Parathyroid adenoma (tissue), 2 donors: ENCODE data around the gene OASL.

ENCODE experiments used
- H2AFZ ChIP-seq: fragments of 300-600 bp; sonication (generic); one replicate; pipeline ENCODE4 v1.7.0; 2017; ENCODE audit warnings: antibody characterized with exemption, mild to moderate bottlenecking
- H3K27ac ChIP-seq: fragments of 300-600 bp; sonication (generic); one replicate; pipeline ENCODE4 v1.7.0; 2017
- H3K27me3 ChIP-seq: fragments of 300-600 bp; sonication (generic); one replicate; pipeline ENCODE4 v1.7.0; 2017; ENCODE audit warnings: low read length; ENCODE audit not compliant: control insufficient read depth, insufficient read depth
- H3K36me3 ChIP-seq: fragments of 300-600 bp; sonication (generic); one replicate; pipeline ENCODE4 v1.7.0; 2017; ENCODE audit warnings: low read length; ENCODE audit not compliant: control insufficient read depth, insufficient read depth
- H3K4me1 ChIP-seq: fragments of 300-600 bp; sonication (generic); one replicate; pipeline ENCODE4 v1.7.0; 2017; ENCODE audit warnings: control low read depth
- H3K4me2 ChIP-seq: fragments of 300-600 bp; sonication (generic); one replicate; pipeline ENCODE4 v1.7.0; 2017; ENCODE audit warnings: low read length
- H3K4me3 ChIP-seq: fragments of 300-600 bp; sonication (generic); one replicate; pipeline ENCODE4 v1.7.0; 2017; ENCODE audit warnings: low read depth, low read length
- H3K79me2 ChIP-seq: fragments of 300-600 bp; sonication (generic); one replicate; pipeline ENCODE4 v1.7.0; 2017; ENCODE audit warnings: control low read depth
- H3K9ac ChIP-seq: fragments of 300-600 bp; sonication (generic); one replicate; pipeline ENCODE4 v1.7.0; 2017; ENCODE audit warnings: mild to moderate bottlenecking
- H3K9me3 ChIP-seq: fragments of 300-600 bp; sonication (generic); one replicate; pipeline ENCODE4 v1.7.0; 2017; ENCODE audit warnings: low read length; ENCODE audit not compliant: control insufficient read depth
- TF ChIP-seq, protein P1 (sequence below): fragments of 300-600 bp; sonication (generic); IDR thresholded peaks from one replicate; pipeline ENCODE4 v1.7.0; 2017; ENCODE audit warnings: antibody characterized with exemption, mild to moderate bottlenecking
- donor health status: primary hyperparathyroidism.

The OASL gene

DNA sequence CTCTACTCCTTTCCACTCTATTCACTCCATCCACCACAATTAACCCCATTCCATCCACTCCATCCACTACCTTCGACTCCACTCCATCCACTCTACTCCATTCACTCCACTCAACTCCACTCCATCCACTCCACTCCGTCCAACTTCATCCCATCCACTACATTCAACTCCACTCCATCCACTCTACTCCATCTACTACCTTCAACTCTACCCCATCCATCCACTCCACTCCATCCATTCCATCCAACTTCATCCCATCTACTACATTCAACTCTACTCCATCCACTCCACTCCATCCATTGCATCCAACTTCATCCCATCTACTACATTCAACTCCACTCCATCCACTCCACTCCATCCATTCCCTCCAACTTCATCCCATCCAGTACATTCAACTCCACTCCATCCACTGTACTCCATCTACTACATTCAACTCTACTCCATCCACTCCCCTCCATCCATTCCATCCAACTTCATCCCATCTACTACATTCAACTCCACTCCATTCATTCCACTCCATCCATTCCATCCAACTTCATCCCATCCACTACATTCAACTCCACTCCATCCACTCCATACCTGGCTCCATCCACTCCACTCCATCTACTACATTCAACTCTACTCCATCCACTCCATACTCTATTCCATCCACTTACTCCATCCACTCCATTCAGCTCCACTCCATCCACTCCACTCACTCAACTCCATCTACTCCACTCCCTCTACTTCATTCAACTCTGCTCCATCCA is 44.3 kb downstream of the OASL start:
- Histone ChIP-seq H3K79me2 (no peaks in the 10 kb centered on the region), H3K36me3 (no peaks in the 10 kb centered on the region), H3K27me3 (no peaks in the 10 kb centered on the region), H3K9me3 (no peaks in the 10 kb centered on the region), H3K4me3 (no peak overlapping the region), H2AFZ (no peak overlapping the region), H3K27ac (no peak overlapping the region), H3K9ac (no peak overlapping the region), H3K4me2 (no peak overlapping the region), H3K4me1 (no peaks in the 10 kb centered on the region)
- TF ChIP-seq, protein P1, sequence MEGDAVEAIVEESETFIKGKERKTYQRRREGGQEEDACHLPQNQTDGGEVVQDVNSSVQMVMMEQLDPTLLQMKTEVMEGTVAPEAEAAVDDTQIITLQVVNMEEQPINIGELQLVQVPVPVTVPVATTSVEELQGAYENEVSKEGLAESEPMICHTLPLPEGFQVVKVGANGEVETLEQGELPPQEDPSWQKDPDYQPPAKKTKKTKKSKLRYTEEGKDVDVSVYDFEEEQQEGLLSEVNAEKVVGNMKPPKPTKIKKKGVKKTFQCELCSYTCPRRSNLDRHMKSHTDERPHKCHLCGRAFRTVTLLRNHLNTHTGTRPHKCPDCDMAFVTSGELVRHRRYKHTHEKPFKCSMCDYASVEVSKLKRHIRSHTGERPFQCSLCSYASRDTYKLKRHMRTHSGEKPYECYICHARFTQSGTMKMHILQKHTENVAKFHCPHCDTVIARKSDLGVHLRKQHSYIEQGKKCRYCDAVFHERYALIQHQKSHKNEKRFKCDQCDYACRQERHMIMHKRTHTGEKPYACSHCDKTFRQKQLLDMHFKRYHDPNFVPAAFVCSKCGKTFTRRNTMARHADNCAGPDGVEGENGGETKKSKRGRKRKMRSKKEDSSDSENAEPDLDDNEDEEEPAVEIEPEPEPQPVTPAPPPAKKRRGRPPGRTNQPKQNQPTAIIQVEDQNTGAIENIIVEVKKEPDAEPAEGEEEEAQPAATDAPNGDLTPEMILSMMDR: no peak

DNA sequence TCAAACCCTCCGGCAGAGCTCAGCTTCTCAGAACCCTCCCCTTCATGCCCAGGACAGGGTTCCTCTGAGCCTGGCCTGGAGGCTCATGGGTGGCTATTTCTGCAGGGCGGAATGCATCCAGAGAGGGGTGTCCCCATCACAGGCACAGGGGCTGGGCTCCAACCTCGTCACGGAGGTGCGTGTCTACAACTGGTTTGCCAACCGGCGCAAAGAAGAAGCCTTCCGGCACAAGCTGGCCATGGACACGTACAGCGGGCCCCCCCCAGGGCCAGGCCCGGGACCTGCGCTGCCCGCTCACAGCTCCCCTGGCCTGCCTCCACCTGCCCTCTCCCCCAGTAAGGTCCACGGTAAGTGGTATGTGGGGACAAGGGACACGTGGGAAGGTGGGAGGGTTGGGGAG is 45.0 kb downstream of the OASL start:
- Histone ChIP-seq H3K79me2 (no peaks in the 10 kb centered on the region), H3K9ac (no peak overlapping the region), H3K27ac (no peak overlapping the region), H3K4me1 (no peaks in the 10 kb centered on the region), H3K4me2 (no peak overlapping the region), H3K9me3 (no peaks in the 10 kb centered on the region), H3K27me3 (no peaks in the 10 kb centered on the region), H3K4me3 (no peak overlapping the region), H3K36me3 (no peaks in the 10 kb centered on the region), H2AFZ (no peak overlapping the region)
- TF ChIP-seq, protein P1: no peak

DNA sequence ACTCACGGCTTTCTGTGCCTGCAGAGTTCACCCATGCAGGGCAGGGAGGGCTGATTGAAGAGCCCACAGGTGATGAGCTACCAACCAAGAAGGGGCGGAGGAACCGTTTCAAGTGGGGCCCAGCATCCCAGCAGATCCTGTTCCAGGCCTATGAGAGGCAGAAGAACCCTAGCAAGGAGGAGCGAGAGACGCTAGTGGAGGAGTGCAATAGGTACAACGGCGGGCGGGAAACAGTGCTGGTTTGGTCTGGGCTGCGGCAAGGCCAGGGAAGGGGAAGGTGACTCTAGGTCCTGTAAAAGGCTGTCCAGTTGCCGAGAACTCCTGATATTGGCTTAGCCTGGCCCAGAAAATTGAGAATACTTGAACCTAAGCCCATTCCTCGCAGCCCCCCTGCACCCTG is 45.5 kb downstream of the OASL start:
- H3K27me3 ChIP-seq: no peaks in the 10 kb centered on the region
- H3K4me2 ChIP-seq: no peak overlapping the region
- TF ChIP-seq, protein P1: no peak
- H3K36me3 ChIP-seq: no peaks in the 10 kb centered on the region
- H2AFZ ChIP-seq: no peak overlapping the region
- no peak overlapping the region for H3K4me3 ChIP-seq
- H3K79me2 ChIP-seq: no peaks in the 10 kb centered on the region
- no peaks in the 10 kb centered on the region for H3K9me3 ChIP-seq
- no peak overlapping the region for H3K9ac ChIP-seq
- no peak overlapping the region for H3K27ac ChIP-seq
- H3K4me1 ChIP-seq: no peaks in the 10 kb centered on the region

DNA sequence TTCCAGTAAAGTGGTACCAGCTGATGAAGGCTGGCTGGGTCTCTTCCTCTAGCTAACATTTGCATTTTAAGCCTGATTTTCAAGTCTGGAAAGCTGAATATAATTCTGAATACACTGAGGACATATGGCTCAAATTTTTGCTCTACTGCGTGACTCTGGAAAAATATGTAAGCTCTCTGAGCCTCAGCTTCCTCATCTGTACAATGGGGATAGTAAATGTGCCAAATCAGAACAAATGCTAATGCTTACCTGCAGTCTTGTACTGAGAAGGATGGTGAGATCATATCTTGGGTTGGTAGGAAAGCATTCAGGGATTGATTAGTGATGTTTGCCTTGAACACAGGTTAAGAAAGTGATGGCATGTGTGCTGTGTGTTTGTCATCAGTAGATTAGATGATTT is 46.1 kb downstream of the OASL start:
- no peaks in the 10 kb centered on the region for H3K4me1 ChIP-seq
- no peaks in the 10 kb centered on the region for H3K27me3 ChIP-seq
- no peaks in the 10 kb centered on the region for H3K9me3 ChIP-seq
- H3K36me3 ChIP-seq: no peaks in the 10 kb centered on the region
- H3K4me2 ChIP-seq: no peak overlapping the region
- H3K9ac ChIP-seq: no peak overlapping the region
- no peak overlapping the region for H3K27ac ChIP-seq
- no peak overlapping the region for H2AFZ ChIP-seq
- H3K79me2 ChIP-seq: no peaks in the 10 kb centered on the region
- TF ChIP-seq, protein P1: no peak
- no peak overlapping the region for H3K4me3 ChIP-seq

DNA sequence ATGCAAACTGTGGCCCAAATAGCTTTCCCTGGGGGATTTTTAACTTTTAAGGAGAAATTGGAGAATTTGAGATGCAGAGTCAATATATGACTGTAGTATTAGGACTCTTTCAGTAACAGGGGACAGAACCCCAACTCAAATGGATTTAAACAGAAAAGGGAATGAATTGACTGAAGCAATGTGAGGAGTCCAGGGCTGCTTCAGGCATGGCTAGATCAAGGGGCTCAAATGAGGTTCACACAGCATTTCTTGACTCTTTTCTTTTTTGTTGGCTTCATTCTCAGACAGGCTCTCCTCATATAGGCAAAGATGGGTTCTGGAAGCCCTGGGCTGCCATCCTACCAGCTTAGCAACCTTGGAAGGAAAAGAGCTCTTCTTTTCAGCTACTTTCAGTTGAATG is 47.1 kb downstream of the OASL start:
- no peak overlapping the region for H2AFZ ChIP-seq
- H3K27ac ChIP-seq: no peak overlapping the region
- H3K27me3 ChIP-seq: no peaks in the 10 kb centered on the region
- H3K9ac ChIP-seq: no peak overlapping the region
- no peaks in the 10 kb centered on the region for H3K36me3 ChIP-seq
- no peaks in the 10 kb centered on the region for H3K9me3 ChIP-seq
- no peak overlapping the region for H3K4me3 ChIP-seq
- no peak overlapping the region for H3K4me2 ChIP-seq
- TF ChIP-seq, protein P1: no peak
- H3K79me2 ChIP-seq: no peaks in the 10 kb centered on the region
- no peaks in the 10 kb centered on the region for H3K4me1 ChIP-seq
